Adrenal gland (tissue), 12 donors: ENCODE measurements around the gene PDGFC. TPM values are rescaled to one million over a fixed set of nuclear protein-coding genes. Genes with fewer than 3 reads are reported as not detected.

ENCODE experiments used
- DNase-seq, 7 donors: peaks; one replicate each; pipeline ENCODE4 v3.0.0-alpha.2; 2019 to 2020
- H3K27ac ChIP-seq, 5 donors: fragments of 200-600 bp; sonication (generic) in 4 of 5; 1 replicate in 3 of 5; 2 replicates in 2 of 5; pipeline versions ENCODE4 v1.5.1 to v1.8.0; 2016 to 2020; ENCODE audit warnings: mild to moderate bottlenecking in 1 of 5
- H3K27me3 ChIP-seq: fragments of 200-600 bp; 2 replicates; pipeline ENCODE4 v1.8.0; 2021
- H3K36me3 ChIP-seq, 2 donors: fragments of 200-600 bp; replicated peaks in 1 of 2; 1 replicate in 1 of 2; 2 replicates in 1 of 2; pipeline versions ENCODE4 v1.5.1 to v1.8.0; 2018 to 2022
- H3K4me1 ChIP-seq, 2 donors: fragments of 200-600 bp; replicated peaks in 1 of 2; 1 replicate in 1 of 2; 2 replicates in 1 of 2; pipeline versions ENCODE4 v1.5.1 to v1.8.0; 2018 to 2021
- H3K4me3 ChIP-seq, 4 donors: fragments of 200-600 bp; sonication (generic) in 3 of 4; one replicate each; pipeline ENCODE4 v1.5.1; 2016 to 2018
- H3K9me3 ChIP-seq, 3 donors: fragments of 200-600 bp; sonication (generic) in 1 of 3; replicated peaks in 1 of 3; 1 replicate in 2 of 3; 2 replicates in 1 of 3; pipeline versions ENCODE4 v1.5.1 to v1.8.0; 2016 to 2021
- POLR2A ChIP-seq, 2 donors: fragments of 450-650 bp; IDR thresholded peaks; one replicate each; pipeline ENCODE4 v1.6.1; 2017; ENCODE audit warnings: antibody characterized with exemption in 2 of 2, mild to moderate bottlenecking in 2 of 2, moderate library complexity in 1 of 2
- WGBS, 4 donors: extraction: QIAGEN DNeasy Blood & Tissue Kit in 2 of 4; methylation state at CpG; one replicate each; pipeline versions ENCODE4 v1.1.5 to v1.1.7; 2013 to 2017; 5-methylcytosine and 5-hydroxymethylcytosine counted together
- intact Hi-C, 2 donors: fragments of 100-400 bp; cut with DNase I; formaldehyde crosslinking; loops; one replicate each; pipeline versions ENCODE4 v1.14.1 to v1.15.0; 2022 to 2023
- polyA plus RNA-seq, 3 donors: library from polyadenylated mRNA; stranded (reverse); fragments of 200-250 nt in 2 of 3; fragments of 350-450 nt in 1 of 3; fragmentation: Illumina TruSeq in 1 of 3; extraction: RNeasy Lipid Tissue Mini Kit (QIAGEN cat#74804) in 1 of 3; gene quantifications; one replicate each; pipeline ENCODE4 v1.2.3, GENCODE V29; 2013 to 2014
- total RNA-seq, 9 donors: library from RNA; depleted of rRNA in 4 of 9; stranded (reverse); fragments of >200 nt in 4 of 9; fragments of 120-200 nt in 1 of 9; fragmentation: NEBNext Ultra II Directional in 1 of 9; extraction: Animal tissue kit (Norgen Biotek cat#: 25700) in 1 of 9; gene quantifications; one replicate each; pipeline versions ENCODE4 v1.1.0 to v1.2.4, GENCODE V29; 2013 to 2023
- TF ChIP-seq, protein P1 (sequence below), 6 experiments: fragments of 450-650 bp in 4 of 6; fragments of 200-600 bp in 2 of 6; sonication (generic) in 1 of 6; IDR thresholded peaks; 1 replicate in 5 of 6; 2 replicates in 1 of 6; pipeline versions ENCODE4 v1.5.1 to v1.8.0; 2016 to 2021; ENCODE audit warnings: antibody characterized with exemption in 6 of 6, mild to moderate bottlenecking in 2 of 6, moderate library complexity in 1 of 6
- donor health status: healthy with polysubstance abuse.
- donor health status: Bipolar disorder and iron deficiency.
- donor health status: DM: yes; HTN: yes; CAD: no.
- donor health status: DM: no; HTN: no; CAD: no.
- donor health status: DM: no; HTN: no; CAD: no.
- donor health status: DM: yes; HTN: yes; CAD: no.

The PDGFC gene
- total and polyA plus RNA-seq, 12 donors = 6.0 to 77.2 (median 45.4) TPM

DNA sequence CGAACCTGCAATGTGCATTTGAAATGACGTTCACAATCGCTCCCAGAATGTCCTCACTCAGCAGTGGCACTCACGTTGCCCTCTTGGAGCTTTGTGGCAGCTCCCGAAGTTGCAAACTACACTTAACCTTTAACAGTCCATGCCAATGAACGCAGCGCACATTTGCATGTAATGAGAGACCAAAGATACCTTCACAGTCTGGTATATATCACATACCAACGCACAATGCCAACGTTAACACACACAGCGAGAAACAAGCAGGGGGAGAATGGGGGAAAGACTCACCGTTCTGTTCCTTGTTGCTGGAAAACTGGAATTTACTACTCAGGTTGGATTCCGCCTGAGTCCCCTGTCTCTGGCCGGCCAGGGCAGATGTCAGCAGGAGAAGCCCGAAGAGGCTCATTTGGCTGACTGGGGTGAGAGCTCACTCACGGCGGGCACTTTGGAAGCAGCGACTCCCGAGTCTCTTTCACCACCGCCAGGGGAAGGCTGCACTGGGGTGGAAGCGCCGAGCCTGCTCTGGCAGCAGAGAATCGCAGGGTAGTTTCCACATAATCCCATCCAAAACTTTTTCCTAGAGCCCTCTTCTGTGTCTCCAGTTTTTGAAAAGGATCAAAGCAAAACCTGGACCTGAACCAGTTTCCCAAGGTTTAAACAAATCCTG lies 966 bp downstream of the PDGFC start:
- intact Hi-C loops = no loop called here
- peak; percentile 54 to 80 (median 76) for DNase-seq
- H3K27ac ChIP-seq = peak overlapping the region; percentile 55 to 94 (median 88)
- H3K4me3 ChIP-seq = peak overlapping the region; percentile 0 to 87 (median 56)
- H3K9me3 ChIP-seq = no peaks in the 10 kb centered on the region
- no peaks in the 10 kb centered on the region for H3K27me3 ChIP-seq
- H3K36me3 ChIP-seq = no peaks in the 10 kb centered on the region
- 0 to 2% (median 2%) methylated on average over 15 to 22 of the region's 22 CpGs for WGBS, 4 donors
- TF ChIP-seq, protein P1, sequence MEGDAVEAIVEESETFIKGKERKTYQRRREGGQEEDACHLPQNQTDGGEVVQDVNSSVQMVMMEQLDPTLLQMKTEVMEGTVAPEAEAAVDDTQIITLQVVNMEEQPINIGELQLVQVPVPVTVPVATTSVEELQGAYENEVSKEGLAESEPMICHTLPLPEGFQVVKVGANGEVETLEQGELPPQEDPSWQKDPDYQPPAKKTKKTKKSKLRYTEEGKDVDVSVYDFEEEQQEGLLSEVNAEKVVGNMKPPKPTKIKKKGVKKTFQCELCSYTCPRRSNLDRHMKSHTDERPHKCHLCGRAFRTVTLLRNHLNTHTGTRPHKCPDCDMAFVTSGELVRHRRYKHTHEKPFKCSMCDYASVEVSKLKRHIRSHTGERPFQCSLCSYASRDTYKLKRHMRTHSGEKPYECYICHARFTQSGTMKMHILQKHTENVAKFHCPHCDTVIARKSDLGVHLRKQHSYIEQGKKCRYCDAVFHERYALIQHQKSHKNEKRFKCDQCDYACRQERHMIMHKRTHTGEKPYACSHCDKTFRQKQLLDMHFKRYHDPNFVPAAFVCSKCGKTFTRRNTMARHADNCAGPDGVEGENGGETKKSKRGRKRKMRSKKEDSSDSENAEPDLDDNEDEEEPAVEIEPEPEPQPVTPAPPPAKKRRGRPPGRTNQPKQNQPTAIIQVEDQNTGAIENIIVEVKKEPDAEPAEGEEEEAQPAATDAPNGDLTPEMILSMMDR (IDR thresholded peaks at IDR 0.05) = peak; percentile 10 to 65 (median 52)
- TF ChIP-seq POLR2A (IDR thresholded peaks at IDR 0.05) = peak; percentile 2 to 64
- peaks cover 7 to 19% of the 10 kb centered on the region in 2 donors for H3K4me1 ChIP-seq

GRCh38 chr4:156969911-156970310 lies 1.7 kb downstream of the PDGFC start:
- peaks cover 7 to 19% of the 10 kb centered on the region in 2 donors for H3K4me1 ChIP-seq
- H3K9me3 ChIP-seq = no peaks in the 10 kb centered on the region
- H3K27me3 ChIP-seq = no peaks in the 10 kb centered on the region
- no peak for TF ChIP-seq POLR2A (IDR thresholded peaks at IDR 0.05)
- TF ChIP-seq, protein P1 (IDR thresholded peaks at IDR 0.05) = no peak
- H3K36me3 ChIP-seq = no peaks in the 10 kb centered on the region
- H3K27ac ChIP-seq = peak overlapping the region in 3 of 5 donors; percentile 88 to 94 (median 92)
- H3K4me3 ChIP-seq = peak overlapping the region in 3 of 4 donors; percentile 49 to 87 (median 62)
- intact Hi-C loops = loop anchor here in 1 of 2 donors (10.0 kb wide), 1 partner anchor 125 kb away; no protein-coding TSS in a partner anchor
- 7 to 13% (median 9%) methylated on average over 2 of the region's 2 CpGs for WGBS, 4 donors
- DNase-seq = no peak

GRCh38 chr4:156969101-156969500 lies 2.5 kb downstream of the PDGFC start:
- no peaks in the 10 kb centered on the region for H3K9me3 ChIP-seq
- H3K27ac ChIP-seq = peak overlapping the region in 1 of 5 donors; percentile 88
- peaks cover 7 to 19% of the 10 kb centered on the region in 2 donors for H3K4me1 ChIP-seq
- intact Hi-C loops = loop anchor here in 1 of 2 donors (10.0 kb wide), 1 partner anchor 124 kb away; no protein-coding TSS in a partner anchor
- TF ChIP-seq POLR2A (IDR thresholded peaks at IDR 0.05) = no peak
- TF ChIP-seq, protein P1 (IDR thresholded peaks at IDR 0.05) = no peak
- DNase-seq = no peak
- 50 to 58% (median 53%) methylated on average over 3 of the region's 3 CpGs for WGBS, 4 donors
- peak overlapping the region in 2 of 4 donors; percentile 62 to 87 for H3K4me3 ChIP-seq
- no peaks in the 10 kb centered on the region for H3K36me3 ChIP-seq
- no peaks in the 10 kb centered on the region for H3K27me3 ChIP-seq

DNA sequence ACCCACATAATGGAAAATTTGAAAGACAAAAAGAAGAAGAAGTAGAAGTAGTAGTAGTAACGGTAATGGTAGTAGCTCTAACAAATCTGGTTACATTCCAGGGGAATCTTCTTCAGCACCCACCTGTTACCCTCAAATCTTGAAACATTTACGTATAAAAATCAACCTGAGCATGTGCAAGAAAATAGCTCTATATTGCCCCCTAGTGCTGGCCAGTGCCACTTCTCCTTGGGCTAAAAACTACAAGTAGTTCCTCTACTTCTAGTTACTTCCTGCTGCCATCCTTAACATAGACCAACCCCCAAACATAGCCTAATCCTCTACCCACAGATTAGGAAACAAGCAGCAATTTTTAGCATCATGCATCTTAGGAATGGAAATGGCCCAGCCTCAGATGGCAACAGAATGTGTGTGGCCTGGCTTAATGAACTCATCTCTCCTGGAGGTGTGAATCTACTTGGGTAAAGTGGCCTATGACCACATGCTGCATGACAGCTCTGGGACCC lies 3.1 kb downstream of the PDGFC start:
- 15 to 30% (median 18%) methylated on average over 2 of the region's 2 CpGs for WGBS, 4 donors
- intact Hi-C loops = loop anchor here in 1 of 2 donors (10.0 kb wide), 1 partner anchor 124 kb away; no protein-coding TSS in a partner anchor

More for the DNA sequence above, 3.1 kb downstream of the PDGFC start:
- H3K36me3 ChIP-seq = no peaks in the 10 kb centered on the region
- H3K9me3 ChIP-seq = no peaks in the 10 kb centered on the region
- peaks cover 7 to 23% of the 10 kb centered on the region in 2 donors for H3K4me1 ChIP-seq
- H3K27me3 ChIP-seq = no peaks in the 10 kb centered on the region
- DNase-seq = peak; percentile 64 to 86 (median 71)
- peak overlapping the region in 1 of 5 donors; percentile 88 for H3K27ac ChIP-seq
- H3K4me3 ChIP-seq = peak overlapping the region in 2 of 4 donors; percentile 62 to 87
- TF ChIP-seq, protein P1 (IDR thresholded peaks at IDR 0.05) = peak; percentile 70 to 82 (median 78)
- no peak for TF ChIP-seq POLR2A (IDR thresholded peaks at IDR 0.05)
